OCI-LY7 (cell line): ENCODE results near the gene KIRREL1.

Experiments used
- CTCF ChIP-seq: fragments of 200-600 bp; sonication (generic); conservative IDR thresholded peaks from 2 replicates; pipeline ENCODE4 v1.5.1; 2014; ENCODE audit warnings: mild to moderate bottlenecking, antibody characterized with exemption, low read length, moderate library complexity, mixed read lengths
- EZH2phosphoT487 ChIP-seq: fragments of 200-600 bp; sonication (generic); IDR thresholded peaks from 2 replicates; pipeline ENCODE4 v1.6.1; 2018; ENCODE audit warnings: low read depth, borderline replicate concordance, mild to moderate bottlenecking, mixed run types, antibody characterized with exemption, low read length, moderate library complexity, mixed read lengths

GRCh38 chr1:158053276-158053675 lies 59.8 kb downstream of the KIRREL1 start:
- TF ChIP-seq CTCF (no peak), EZH2phosphoT487 (no peak)
